ENCODE data around the gene GCN1.

GRCh38 chr12:120237360-120238171, 43.1 kb upstream of the GCN1 start:
- TF ChIP-seq POLR2AphosphoS5 (IDR thresholded peaks at IDR 0.05; ENCODE audit: insufficient read depth in 1 of 2, low read depth in 1 of 2) (no peak), CTCF (IDR thresholded peaks at IDR 0.05) (no peak), POLR2A (IDR thresholded peaks at IDR 0.05) (no peak)
